ENCODE measurements around the gene PRDM1.

- TF ChIP-seq EZH2 (IDR thresholded peaks at IDR 0.05) = no peak
- no peak for TF ChIP-seq POLR2AphosphoS5 (IDR thresholded peaks at IDR 0.05; ENCODE audit: borderline replicate concordance, low read depth, low read length)
- no peak for TF ChIP-seq FOXP2 (optimal IDR thresholded peaks at IDR 0.05; ENCODE audit: control extremely low read depth, extremely low read length, insufficient read depth)
Observed at GRCh38 chr6:106136845-106137244, 50.7 kb downstream of the PRDM1 start.
